Neutrophil (primary cell): ENCODE measurements around the gene TTC7B.
"Not testable (repeated sequence)": the region's sequence is repeated elsewhere in the genome, so short reads cannot be mapped to it uniquely, and the experiment has no call there.

Experiments
- H3K27ac ChIP-seq: fragments of 200-600 bp; sonication (generic); 2 replicates; pipeline ENCODE4 v1.5.1; 2016; ENCODE audit warnings: mild to moderate bottlenecking, moderate library complexity
- H3K27me3 ChIP-seq: fragments of 200-600 bp; sonication (generic); 2 replicates; pipeline ENCODE4 v1.6.0; 2016; ENCODE audit warnings: mild to moderate bottlenecking
- H3K36me3 ChIP-seq: fragments of 200-600 bp; sonication (generic); 2 replicates; pipeline ENCODE4 v1.5.1; 2017
- H3K4me1 ChIP-seq, 2 experiments: fragments of 200-600 bp in 1 of 2; sonication (generic) in 1 of 2; 1 replicate in 1 of 2; 2 replicates in 1 of 2; pipeline versions ENCODE4 v1.5.1 to v1.6.1; 2013 to 2016; ENCODE audit warnings: low read depth in 1 of 2, low read length in 1 of 2, mild to moderate bottlenecking in 1 of 2, moderate library complexity in 1 of 2; ENCODE audit not compliant: control insufficient read depth in 1 of 2, insufficient read depth in 1 of 2
- H3K4me3 ChIP-seq, 2 experiments: fragments of 200-600 bp in 1 of 2; sonication (generic) in 1 of 2; 1 replicate in 1 of 2; 2 replicates in 1 of 2; pipeline ENCODE4 v1.5.1; 2013 to 2016; ENCODE audit warnings: low read depth in 1 of 2, low read length in 1 of 2, mild to moderate bottlenecking in 1 of 2, moderate library complexity in 1 of 2
- H3K9me3 ChIP-seq: fragments of 200-600 bp; sonication (generic); 2 replicates; pipeline ENCODE4 v1.5.1; 2016
- CTCF ChIP-seq: fragments of 200-600 bp; sonication (generic); IDR thresholded peaks from 2 replicates; pipeline ENCODE4 v1.5.1; 2016; ENCODE audit warnings: antibody characterized with exemption

Gene TTC7B

GRCh38 chr14:90531497-90531896 lies 284.7 kb downstream of the TTC7B start:
- H3K27me3 ChIP-seq, result no peaks in the 10 kb centered on the region
- H3K9me3 ChIP-seq, result no peaks in the 10 kb centered on the region
- no peaks in the 10 kb centered on the region for H3K4me1 ChIP-seq
- H3K27ac ChIP-seq, result no peak overlapping the region
- TF ChIP-seq CTCF, result no peak
- no peak overlapping the region for H3K4me3 ChIP-seq
- H3K36me3 ChIP-seq, result no peaks in the 10 kb centered on the region

GRCh38 chr14:90530523-90530922 lies 285.7 kb downstream of the TTC7B start:
- Histone ChIP-seq H3K27me3 (no peaks in the 10 kb centered on the region), H3K27ac (no peak overlapping the region), H3K4me1 (no peaks in the 10 kb centered on the region), H3K4me3 (no peak overlapping the region), H3K9me3 (no peaks in the 10 kb centered on the region), H3K36me3 (no peaks in the 10 kb centered on the region)
- no peak for TF ChIP-seq CTCF

GRCh38 chr14:90527978-90528377 lies 288.3 kb downstream of the TTC7B start:
- TF ChIP-seq CTCF, result no peak
- no peaks in the 10 kb centered on the region for H3K9me3 ChIP-seq
- H3K36me3 ChIP-seq, result no peaks in the 10 kb centered on the region
- H3K4me3 ChIP-seq, result no peak overlapping the region
- peaks cover 6% of the 10 kb centered on the region for H3K27me3 ChIP-seq
- H3K27ac ChIP-seq, result no peak overlapping the region
- no peaks in the 10 kb centered on the region for H3K4me1 ChIP-seq

- H3K4me3 ChIP-seq, H3K9me3 ChIP-seq: not testable (repeated sequence)
Observed at GRCh38 chr14:90526536-90526935, 289.7 kb downstream of the TTC7B start.

GRCh38 chr14:90525353-90526028 lies 290.7 kb downstream of the TTC7B start:
- H3K4me3 ChIP-seq, H3K27ac ChIP-seq, H3K9me3 ChIP-seq, H3K4me1 ChIP-seq, H3K36me3 ChIP-seq: not testable (repeated sequence)
- peaks cover 12% of the 10 kb centered on the region for H3K27me3 ChIP-seq

More at GRCh38 chr14:90526536-90526935, 289.7 kb downstream of the TTC7B start:
- not testable (repeated sequence) for H3K36me3 ChIP-seq, H3K27ac ChIP-seq, H3K4me1 ChIP-seq
- peaks cover 12% of the 10 kb centered on the region for H3K27me3 ChIP-seq

GRCh38 chr14:90523961-90524875 lies 292.0 kb downstream of the TTC7B start:
- no peak overlapping the region for H3K27ac ChIP-seq
- TF ChIP-seq CTCF, result no peak

More at GRCh38 chr14:90523961-90524875, 292.0 kb downstream of the TTC7B start:
- Histone ChIP-seq H3K9me3 (no peaks in the 10 kb centered on the region), H3K27me3 (peaks cover 12% of the 10 kb centered on the region), H3K4me3 (no peak overlapping the region), H3K36me3 (no peaks in the 10 kb centered on the region), H3K4me1 (no peaks in the 10 kb centered on the region)
